G401 (cell line): ENCODE results near the gene ARMC2. TPM values are rescaled to one million over a fixed set of nuclear protein-coding genes. Genes with fewer than 3 reads are reported as not detected.
"Not testable (repeated sequence)": the region's sequence is repeated elsewhere in the genome, so short reads cannot be mapped to it uniquely, and the experiment has no call there.

Source experiments
- DNase-seq: peaks from one replicate; pipeline ENCODE4 v3.0.0-alpha.2; 2015; ENCODE audit warnings: low spot score
- in situ Hi-C: cut with HindIII; loops from 2 replicates; pipeline ENCODE4 v1.10.0; 2016; ENCODE audit warnings: low sequenced_read_pairs, mixed read lengths
- total RNA-seq: library from RNA; depleted of rRNA; stranded (reverse); fragments of >200 nt; shearing (Covaris generic); gene quantifications from 2 replicates; pipeline ENCODE4 v1.2.3, GENCODE V29; 2014

The ARMC2 gene
- total RNA-seq, 1 experiment from 2014 or later: 0.54 TPM

DNA sequence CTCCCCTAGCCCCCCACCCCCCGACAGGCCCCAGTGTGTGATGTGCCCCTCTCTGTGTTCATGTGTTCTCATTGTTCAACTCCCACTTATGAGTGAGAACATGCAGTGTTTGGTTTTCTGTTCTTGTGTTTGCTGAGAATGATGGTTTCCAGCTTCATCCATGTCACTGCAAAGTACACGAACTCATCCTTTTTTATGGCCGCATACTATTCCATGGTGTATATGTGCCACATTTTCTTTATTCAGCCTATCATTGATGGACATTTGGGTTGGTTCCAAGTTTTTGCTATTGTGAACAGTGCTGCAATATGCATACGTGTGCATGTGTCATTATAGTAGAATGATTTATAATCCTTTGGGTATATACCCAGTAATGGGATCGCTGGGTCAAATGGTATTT, 42.7 kb downstream of the ARMC2 start:
- in situ Hi-C loops, DNase-seq: not testable (repeated sequence)

- in situ Hi-C loops: no loop called here
- DNase-seq: no peak
Measured at GRCh38 chr6:108895571-108895970, 47.3 kb downstream of the ARMC2 start.

- DNase-seq: no peak
- in situ Hi-C loops: no loop called here
Measured at GRCh38 chr6:108896111-108896661, 48.0 kb downstream of the ARMC2 start.

DNA sequence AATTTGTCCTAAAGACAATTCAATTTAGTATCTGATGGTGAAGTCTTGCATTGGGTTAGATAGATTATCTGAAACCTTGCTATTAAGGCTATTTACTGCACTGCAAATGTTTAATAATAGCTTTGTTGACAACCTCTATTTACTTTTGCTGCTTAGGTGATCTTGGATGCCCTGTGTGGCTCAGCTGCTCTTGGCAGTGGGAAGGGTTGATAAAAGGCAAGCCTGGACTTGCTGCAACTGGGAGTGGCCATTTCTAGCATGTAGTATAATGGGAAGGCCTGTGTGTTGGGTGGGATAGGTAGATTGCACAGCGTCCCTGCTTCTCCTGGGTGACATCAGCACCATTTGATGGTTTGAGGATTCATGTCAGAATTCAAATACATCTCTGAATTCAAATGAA, 49.1 kb downstream of the ARMC2 start:
- no peak for DNase-seq
- in situ Hi-C loops: no loop called here

DNA sequence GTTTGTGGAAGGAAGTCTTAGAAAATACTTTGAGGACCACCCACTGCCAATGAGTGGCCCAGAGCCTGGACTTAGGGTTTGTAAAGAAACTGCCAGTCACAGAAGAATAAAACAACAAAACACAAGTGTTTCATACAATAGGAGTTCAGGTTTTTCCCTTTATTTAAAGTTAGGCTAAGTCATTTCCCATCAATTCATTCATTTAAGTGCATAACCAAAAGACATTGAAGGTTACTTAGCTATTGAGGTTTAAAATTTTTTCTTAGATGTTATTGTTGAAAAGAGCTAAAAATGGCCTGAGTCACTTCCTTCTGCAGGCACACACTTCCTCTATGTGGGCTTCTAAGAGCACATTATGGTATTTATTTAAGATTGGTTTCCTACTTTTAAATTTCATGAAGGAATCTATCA, 54.2 kb downstream of the ARMC2 start:
- no peak for DNase-seq
- in situ Hi-C loops: no loop called here

DNA sequence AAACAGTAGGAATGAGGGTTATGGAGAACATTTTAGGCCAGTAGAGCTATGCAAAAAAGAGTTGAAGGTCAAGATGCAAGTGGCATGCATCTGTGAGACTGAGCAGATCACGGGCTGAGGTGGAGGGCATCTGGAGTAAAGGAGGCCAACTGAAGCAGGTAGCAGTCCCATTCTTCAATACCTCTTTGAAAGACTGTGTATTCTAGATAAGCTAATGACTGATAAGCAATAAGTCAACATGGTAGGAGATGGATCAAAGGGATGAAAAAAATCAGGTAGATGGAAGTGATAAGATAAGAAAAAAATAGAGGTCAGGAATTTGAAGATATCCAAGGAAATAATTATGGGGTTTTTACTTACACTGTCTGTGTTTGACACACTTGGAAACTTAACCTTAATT, 55.6 kb downstream of the ARMC2 start:
- in situ Hi-C loops: no loop called here
- DNase-seq: no peak

GRCh38 chr6:108904741-108905140, 56.5 kb downstream of the ARMC2 start:
- in situ Hi-C loops: no loop called here
- DNase-seq: no peak

GRCh38 chr6:108914235-108915022, 66.2 kb downstream of the ARMC2 start:
- in situ Hi-C loops: no loop called here
- no peak for DNase-seq

- in situ Hi-C loops: no loop called here
- DNase-seq: no peak
Measured at GRCh38 chr6:108915258-108915657, 67.0 kb downstream of the ARMC2 start.

- no peak for DNase-seq
- in situ Hi-C loops: no loop called here
Measured at GRCh38 chr6:108916026-108916686, 67.9 kb downstream of the ARMC2 start.

DNA sequence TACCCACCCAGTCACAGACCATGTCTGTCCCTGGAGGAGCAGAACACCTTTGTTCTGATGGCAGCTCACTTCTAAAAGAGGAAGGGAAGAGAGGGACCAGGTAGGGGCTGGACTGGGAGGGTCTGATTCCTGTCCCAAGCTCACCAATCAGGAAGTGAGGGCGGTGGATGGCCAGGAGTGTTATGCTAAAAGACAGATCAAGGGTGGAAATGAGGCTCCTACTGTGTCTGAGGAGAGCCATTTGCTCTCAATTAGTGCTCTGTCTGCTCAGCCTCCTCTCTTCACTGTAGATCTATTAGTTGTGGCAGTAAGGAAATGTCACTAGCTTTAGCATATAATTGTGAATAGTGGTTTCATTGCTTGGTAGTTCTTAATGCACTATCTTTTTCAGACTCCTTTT, 72.5 kb downstream of the ARMC2 start:
- peak; percentile 6 for DNase-seq

DNA sequence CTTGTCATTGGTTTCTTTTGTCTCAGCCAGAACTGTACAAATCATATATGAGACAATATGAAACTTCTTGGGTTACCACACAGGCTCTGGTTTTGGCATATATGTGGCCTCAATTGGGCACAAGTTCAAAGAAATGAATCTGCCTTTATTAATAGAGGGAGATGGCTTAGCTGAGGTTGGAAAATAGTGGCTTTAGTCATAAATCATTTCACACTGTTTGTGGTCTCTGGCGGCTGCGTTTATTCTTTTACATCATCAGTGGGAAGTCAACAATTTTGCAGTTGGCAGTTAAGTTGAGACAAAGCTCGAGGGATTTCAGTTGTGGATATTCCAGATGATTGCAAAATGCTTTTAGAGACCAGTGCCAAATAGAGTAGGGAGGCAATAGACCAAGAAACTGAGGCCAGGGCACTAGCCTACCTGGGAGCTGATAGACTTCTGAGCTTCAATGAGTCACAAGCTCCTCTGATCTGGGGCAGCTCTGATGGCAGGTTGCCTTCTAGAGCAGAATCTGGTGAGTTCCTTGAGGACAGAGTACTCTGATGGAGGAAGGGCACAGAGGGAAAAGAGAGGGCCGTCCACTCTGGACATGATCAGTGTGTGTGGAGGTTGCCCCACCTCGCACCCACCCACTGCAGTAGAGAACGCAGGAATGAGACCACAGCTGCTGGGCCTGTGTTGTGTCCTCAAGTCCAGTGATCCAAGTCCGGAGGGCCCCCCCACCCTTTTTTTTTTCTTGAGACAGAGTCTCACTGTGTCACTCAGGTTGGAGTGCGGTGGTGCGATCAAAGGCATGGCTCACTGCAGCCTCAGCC, 73.5 kb downstream of the ARMC2 start:
- DNase-seq: no peak
- in situ Hi-C loops: no loop called here

More for the DNA sequence above, 72.5 kb downstream of the ARMC2 start:
- in situ Hi-C loops: no loop called here

- no peak for DNase-seq
- in situ Hi-C loops: no loop called here
Measured at GRCh38 chr6:108922499-108922898, 74.3 kb downstream of the ARMC2 start.

GRCh38 chr6:108927927-108928326, 79.7 kb downstream of the ARMC2 start:
- in situ Hi-C loops: no loop called here
- no peak for DNase-seq

GRCh38 chr6:108928650-108929049, 80.4 kb downstream of the ARMC2 start:
- in situ Hi-C loops: no loop called here
- no peak for DNase-seq

GRCh38 chr6:108931090-108931489, 82.9 kb downstream of the ARMC2 start:
- DNase-seq, in situ Hi-C loops: not testable (repeated sequence)

- in situ Hi-C loops: no loop called here
- DNase-seq: no peak
Measured at GRCh38 chr6:108937170-108937569, 88.9 kb downstream of the ARMC2 start.

DNA sequence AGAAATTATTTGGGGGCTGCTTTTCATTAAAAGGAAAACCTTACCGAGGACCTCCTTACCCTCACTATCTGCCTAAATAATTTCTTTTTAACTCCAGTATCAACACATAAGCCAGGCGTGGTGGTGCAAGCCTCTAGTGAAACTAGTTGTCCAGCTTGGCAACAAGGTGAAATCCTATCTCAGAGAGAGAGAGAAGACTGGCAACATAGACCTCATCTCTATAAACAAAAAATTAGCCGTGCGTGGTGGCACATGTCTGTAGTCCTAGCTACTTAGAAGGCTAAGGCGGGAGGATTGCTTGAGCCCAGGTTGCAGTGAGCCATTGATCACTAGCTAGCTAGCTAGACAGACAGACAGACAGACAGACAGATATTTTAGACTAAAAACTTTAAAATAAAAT, 92.5 kb downstream of the ARMC2 start:
- DNase-seq: no peak
- in situ Hi-C loops: no loop called here

- in situ Hi-C loops: no loop called here
- DNase-seq: no peak
Measured at GRCh38 chr6:108941281-108941680, 93.1 kb downstream of the ARMC2 start.

DNA sequence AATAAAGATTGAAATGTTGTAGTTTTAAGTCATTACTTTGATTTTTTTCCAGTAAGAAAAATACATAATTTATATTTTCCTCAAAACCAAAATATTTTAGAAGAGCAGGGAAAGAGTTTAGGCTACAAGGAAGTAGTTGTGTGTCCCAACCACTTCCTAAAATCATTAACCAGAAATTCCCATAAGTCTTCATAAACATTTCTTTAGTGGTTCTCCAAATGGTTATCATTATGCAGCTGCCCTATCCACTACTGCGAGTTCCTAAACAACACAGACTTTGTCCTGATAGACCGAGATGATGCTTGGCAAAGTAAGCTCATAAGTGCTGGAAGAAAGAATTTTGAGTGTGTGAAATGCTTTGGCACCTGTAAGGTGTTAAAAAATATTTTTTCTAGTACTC, 93.6 kb downstream of the ARMC2 start:
- in situ Hi-C loops: no loop called here
- DNase-seq: no peak
